NAMALWA (cell line): ENCODE measurements around the gene PM20D1.

ENCODE experiments used
- DNase-seq: peaks from one replicate; pipeline ENCODE4 v3.0.0-alpha.2; 2015; ENCODE audit warnings: low spot score

PM20D1 gene

GRCh38 chr1:205804605-205805004 is 45.3 kb downstream of the PM20D1 start:
- no peak for DNase-seq

GRCh38 chr1:205803986-205804385 is 45.9 kb downstream of the PM20D1 start:
- no peak for DNase-seq

- DNase-seq, result no peak
These were observed 47.9 kb downstream of the PM20D1 start for GRCh38 chr1:205802060-205802459.

- DNase-seq, result no peak
These were observed 48.8 kb downstream of the PM20D1 start for GRCh38 chr1:205800981-205801703.

DNA sequence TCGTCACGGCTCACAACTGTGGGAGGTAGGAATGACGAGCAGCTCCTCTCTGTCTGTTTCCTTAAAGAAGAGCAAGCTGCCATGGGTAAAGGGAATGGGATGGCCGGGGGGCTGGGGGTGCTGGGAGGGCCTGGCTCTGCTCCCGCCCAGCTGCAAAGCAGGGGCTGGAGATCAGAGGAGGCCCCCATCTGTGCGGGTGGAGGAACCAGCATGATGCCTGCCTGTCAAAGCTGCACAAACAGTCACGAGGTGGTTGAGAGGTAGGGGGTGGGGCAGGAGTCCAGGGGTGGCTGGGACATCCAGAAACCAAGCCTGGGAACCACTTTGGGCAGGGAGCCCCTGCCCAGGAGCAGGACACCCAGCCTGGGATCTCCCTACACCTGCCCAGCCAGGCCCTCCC is 49.5 kb downstream of the PM20D1 start:
- no peak for DNase-seq

- DNase-seq, result no peak
These were observed 51.4 kb downstream of the PM20D1 start for GRCh38 chr1:205798577-205798976.

GRCh38 chr1:205797168-205797567 is 52.8 kb downstream of the PM20D1 start:
- DNase-seq, result no peak

DNA sequence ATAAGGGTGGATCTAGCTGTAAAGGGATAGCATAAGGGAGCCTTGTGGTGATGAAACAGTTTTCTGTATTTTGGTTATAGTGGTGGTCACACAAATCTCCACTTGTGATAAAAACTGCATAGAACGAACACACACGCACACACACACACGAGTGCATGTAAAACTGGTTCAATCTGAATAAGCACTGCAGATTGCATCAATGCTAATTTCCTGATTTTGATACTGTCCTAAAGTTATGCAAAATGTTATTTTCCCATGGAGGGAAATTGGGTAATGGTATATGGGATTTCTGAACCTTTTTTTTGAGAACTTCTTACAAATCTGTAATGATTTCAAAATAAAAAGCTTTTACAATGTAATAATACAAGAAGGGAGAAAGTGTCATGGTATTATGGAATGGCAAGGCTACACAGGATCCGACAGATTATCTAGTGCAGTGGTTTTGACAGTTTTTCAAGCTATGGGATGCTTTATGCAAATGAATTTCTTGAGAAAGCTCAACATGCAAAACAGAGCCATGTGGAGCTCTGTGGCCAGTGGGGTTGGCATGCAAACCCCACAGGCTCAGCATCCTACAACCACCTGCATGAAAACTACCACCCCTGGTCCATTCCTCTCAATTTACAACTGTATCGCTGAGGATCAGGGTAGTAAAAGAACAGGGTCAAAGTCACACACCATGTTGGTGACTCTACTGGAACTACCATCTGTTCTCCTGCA is 55.8 kb downstream of the PM20D1 start:
- peak; percentile 51 for DNase-seq

GRCh38 chr1:205792961-205793673 is 56.8 kb downstream of the PM20D1 start:
- no peak for DNase-seq

DNA sequence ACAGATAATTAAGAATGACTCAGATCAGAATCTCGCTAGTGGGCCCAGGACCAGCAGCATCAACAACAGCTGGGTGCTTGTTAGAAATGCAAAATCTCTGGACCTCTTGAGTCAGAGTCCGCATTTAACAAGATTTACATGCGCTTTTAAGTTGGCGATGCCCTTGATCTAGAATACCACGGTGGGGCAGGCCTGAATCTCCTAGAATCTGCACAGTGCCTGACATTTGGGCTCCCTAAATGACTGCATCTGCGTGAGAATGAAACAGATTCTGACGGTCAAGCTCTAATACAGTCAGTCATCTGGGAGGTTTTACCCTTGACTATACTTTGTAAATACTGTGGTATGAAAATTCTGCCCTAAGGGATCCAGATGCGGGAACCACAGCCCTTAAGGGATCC is 57.5 kb downstream of the PM20D1 start:
- DNase-seq, result peak; percentile 47

- DNase-seq, result peak; percentile 74
These were observed 58.3 kb downstream of the PM20D1 start for GRCh38 chr1:205791568-205792180.

DNA sequence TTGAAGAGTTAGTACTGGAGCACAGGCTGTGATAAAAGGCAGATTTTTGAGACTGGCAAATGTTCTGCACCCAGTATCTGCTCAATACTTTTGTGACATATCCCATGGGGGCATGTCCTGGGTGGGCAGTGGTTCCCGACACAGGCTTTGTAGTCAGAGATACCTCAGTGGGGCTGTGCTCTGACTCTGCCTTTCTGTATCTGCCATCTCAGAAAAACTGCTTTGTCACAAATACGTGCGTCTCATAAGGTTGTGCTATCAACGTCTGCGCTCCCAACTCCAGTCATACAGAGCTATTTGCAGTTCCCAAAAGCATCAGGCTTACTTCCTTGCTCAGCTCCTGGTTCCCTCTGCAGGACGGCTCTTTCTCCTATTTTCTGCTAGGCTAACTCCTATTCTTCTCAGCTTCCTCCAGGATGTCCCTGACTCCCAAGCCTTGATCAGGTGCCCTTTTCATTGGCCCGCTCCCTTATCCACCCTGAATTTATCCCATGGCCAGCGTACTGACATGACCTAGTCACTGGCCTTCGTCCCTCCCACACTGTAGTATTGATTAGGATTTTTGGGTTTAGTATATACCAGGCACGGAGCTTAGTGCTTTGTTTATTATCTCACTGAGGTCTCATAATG is 62.5 kb downstream of the PM20D1 start:
- no peak for DNase-seq

- no peak for DNase-seq
These were observed 63.3 kb downstream of the PM20D1 start for GRCh38 chr1:205786601-205787000.

DNA sequence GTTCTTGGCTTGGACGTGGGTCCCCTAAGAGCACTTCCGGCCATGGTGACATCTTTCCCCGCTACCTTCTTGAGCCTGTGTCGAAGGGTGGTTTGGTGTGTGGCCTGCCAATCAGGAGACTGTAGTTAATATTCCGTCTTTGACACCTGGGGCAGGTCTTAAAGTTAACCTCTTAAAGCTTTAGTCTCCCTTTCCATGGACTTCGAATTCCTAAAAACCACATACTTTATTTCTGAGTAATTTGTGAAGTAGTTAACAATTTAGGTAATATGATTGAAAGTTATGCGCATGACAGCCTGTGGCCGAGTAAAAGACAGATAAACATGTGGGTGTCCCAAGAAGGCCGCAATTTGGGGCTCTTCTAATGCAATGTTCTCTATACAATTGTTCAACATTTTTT is 64.5 kb downstream of the PM20D1 start:
- DNase-seq, result no peak

GRCh38 chr1:205783904-205784303 is 66.0 kb downstream of the PM20D1 start:
- DNase-seq, result no peak

DNA sequence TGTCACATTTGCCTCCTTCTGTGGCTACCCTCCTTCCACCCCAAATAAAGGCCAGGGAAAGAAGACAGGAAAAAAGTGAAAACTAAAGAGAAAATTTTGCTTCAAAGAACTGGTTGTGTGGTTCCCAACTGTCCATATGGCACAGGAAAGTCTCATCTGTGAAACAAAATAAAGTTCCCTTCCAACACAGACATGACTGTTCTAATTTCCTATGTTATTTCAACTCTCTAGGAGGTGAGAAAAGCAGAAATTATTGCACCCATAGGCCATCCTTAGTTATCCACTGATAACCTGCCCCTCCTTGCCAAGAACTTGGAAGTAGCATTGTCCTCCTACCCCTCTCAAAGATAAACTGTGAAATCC is 66.5 kb downstream of the PM20D1 start:
- DNase-seq, result no peak

DNA sequence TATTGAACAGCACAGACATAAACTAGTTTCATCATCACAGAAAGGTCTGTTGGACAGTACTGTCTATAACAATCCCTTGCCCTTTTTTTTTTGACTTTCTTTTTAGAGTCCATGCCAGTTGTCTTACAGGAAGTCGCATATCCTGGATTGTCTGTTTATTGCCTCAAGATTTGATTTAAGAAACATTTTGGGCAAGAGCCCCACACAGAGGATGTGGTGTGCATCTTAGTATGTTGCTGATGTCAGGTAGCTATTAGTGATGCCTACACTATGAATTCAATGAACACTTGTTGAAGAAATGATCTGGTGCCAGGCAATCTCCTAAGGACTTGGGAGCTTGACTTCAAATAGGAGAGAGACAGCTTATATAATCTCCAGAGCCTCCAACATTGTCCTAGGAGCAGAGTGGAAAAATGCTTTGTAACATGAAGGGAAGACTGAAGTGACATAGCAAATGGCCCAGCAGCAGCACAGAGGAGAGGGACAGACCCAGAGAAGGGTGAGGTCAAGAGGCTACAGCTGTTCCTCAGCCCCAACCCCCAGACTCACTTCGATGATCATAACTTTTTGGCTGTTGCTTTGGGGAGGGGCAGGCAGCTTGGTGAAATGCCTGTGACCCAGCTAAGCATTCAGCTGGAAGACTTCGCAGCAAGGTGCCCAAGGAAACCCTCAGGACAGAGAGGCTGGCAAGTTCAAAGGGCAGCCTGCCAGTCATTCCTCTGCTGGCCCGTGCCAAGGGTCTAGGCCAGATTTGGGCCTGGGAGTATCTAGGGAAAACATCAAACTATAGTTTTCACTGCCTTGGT is 67.1 kb downstream of the PM20D1 start:
- no peak for DNase-seq

DNA sequence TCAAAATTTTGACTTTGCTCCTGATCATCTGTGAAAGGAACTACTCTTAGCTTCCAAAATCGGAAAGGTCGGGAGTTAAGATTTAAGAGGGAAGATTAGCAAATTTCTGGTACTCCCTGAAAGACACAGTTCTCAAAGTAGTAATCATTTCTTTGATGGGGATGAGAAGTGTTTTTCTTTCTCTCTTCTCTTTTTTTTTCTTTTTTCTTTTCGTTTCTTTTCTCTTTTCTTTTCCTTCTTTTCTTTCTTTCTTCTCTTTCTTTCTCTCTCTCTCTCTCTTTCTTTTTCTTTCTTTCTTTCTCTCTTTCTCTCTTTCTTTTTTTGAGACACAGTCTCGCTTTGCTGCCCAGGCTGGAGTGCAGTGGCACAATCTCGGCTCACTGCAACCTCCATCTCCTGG is 69.6 kb downstream of the PM20D1 start:
- DNase-seq, result no peak
